GM13977 (cell line): ENCODE measurements around the gene FOXF2.

Experiments used
- DNase-seq: peaks from one replicate; pipeline ENCODE4 v3.0.0; 2012; ENCODE audit warnings: low spot score
- CTCF ChIP-seq: IDR thresholded peaks from 2 replicates; pipeline ENCODE4 v1.5.1; 2012; ENCODE audit warnings: mild to moderate bottlenecking, control low read depth; ENCODE audit not compliant: insufficient read depth; ENCODE audit errors: extremely low read depth, missing control alignments
- in situ Hi-C: fragments of 300-500 bp; cut with MboI; formaldehyde crosslinking; loops from one replicate; pipeline ENCODE4 v1.12.0; 2022; ENCODE audit warnings: low sequenced_read_pairs, low pct_unique_long_range_greater_than_20kb, mixed read lengths, inconsistent platforms; ENCODE audit not compliant: unreplicated experiment

Gene FOXF2

GRCh38 chr6:1400126-1400850 lies 10.9 kb downstream of the FOXF2 start:
- in situ Hi-C loops = no loop called here
- DNase-seq = no peak
- no peak for TF ChIP-seq CTCF

GRCh38 chr6:1402369-1402768 lies 13.0 kb downstream of the FOXF2 start:
- TF ChIP-seq CTCF = no peak

GRCh38 chr6:1402868-1403267 lies 13.5 kb downstream of the FOXF2 start:
- TF ChIP-seq CTCF = no peak
- in situ Hi-C loops = no loop called here
- DNase-seq = no peak

More at GRCh38 chr6:1402369-1402768, 13.0 kb downstream of the FOXF2 start:
- in situ Hi-C loops = no loop called here
- DNase-seq = no peak

GRCh38 chr6:1403851-1404712 lies 14.7 kb downstream of the FOXF2 start:
- TF ChIP-seq CTCF = no peak
- no peak for DNase-seq
- in situ Hi-C loops = no loop called here

- TF ChIP-seq CTCF = no peak
- in situ Hi-C loops = no loop called here
- no peak for DNase-seq
Measured at GRCh38 chr6:1404713-1405098, 15.3 kb downstream of the FOXF2 start.

GRCh38 chr6:1405221-1405620 lies 15.8 kb downstream of the FOXF2 start:
- no peak for TF ChIP-seq CTCF
- in situ Hi-C loops = no loop called here
- DNase-seq = no peak
